Measurements from ENCODE around the gene BDH1.

DNA sequence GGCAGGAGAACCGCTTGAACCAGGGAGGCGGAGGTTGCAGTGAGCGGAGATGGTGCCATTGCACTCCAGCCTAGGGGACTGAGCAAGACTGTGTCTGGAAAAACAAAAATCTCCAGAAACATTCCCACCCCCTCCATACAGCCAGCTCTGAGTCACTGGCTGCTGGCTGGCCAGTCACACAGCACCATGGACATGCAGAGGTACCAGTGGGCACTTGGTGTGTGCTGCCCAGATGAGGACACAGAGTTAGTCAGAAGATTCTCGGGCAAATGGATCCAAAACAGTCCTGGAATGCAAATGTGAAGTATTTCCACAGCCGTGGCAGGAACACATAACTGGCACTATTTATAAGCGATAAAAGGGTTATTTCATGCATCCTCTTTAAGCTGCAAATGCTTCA is 44.6 kb downstream of the BDH1 start:
- TF ChIP-seq, protein P1, sequence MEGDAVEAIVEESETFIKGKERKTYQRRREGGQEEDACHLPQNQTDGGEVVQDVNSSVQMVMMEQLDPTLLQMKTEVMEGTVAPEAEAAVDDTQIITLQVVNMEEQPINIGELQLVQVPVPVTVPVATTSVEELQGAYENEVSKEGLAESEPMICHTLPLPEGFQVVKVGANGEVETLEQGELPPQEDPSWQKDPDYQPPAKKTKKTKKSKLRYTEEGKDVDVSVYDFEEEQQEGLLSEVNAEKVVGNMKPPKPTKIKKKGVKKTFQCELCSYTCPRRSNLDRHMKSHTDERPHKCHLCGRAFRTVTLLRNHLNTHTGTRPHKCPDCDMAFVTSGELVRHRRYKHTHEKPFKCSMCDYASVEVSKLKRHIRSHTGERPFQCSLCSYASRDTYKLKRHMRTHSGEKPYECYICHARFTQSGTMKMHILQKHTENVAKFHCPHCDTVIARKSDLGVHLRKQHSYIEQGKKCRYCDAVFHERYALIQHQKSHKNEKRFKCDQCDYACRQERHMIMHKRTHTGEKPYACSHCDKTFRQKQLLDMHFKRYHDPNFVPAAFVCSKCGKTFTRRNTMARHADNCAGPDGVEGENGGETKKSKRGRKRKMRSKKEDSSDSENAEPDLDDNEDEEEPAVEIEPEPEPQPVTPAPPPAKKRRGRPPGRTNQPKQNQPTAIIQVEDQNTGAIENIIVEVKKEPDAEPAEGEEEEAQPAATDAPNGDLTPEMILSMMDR (IDR thresholded peaks at IDR 0.05; ENCODE audit: poor library complexity, severe bottlenecking): no peak
- no peak for TF ChIP-seq POLR2AphosphoS5 (IDR thresholded peaks at IDR 0.05)
- TF ChIP-seq TAF1 (IDR thresholded peaks at IDR 0.05; ENCODE audit: low read depth): no peak
